ENCODE measurements around the gene IER5L.
A peak's percentile ranks its signal among the peaks of the same experiment; 100 is the strongest.
"Not testable (repeated sequence)": the region's sequence is repeated elsewhere in the genome, so short reads cannot be mapped to it uniquely, and the experiment has no call there.

Gene IER5L

DNA sequence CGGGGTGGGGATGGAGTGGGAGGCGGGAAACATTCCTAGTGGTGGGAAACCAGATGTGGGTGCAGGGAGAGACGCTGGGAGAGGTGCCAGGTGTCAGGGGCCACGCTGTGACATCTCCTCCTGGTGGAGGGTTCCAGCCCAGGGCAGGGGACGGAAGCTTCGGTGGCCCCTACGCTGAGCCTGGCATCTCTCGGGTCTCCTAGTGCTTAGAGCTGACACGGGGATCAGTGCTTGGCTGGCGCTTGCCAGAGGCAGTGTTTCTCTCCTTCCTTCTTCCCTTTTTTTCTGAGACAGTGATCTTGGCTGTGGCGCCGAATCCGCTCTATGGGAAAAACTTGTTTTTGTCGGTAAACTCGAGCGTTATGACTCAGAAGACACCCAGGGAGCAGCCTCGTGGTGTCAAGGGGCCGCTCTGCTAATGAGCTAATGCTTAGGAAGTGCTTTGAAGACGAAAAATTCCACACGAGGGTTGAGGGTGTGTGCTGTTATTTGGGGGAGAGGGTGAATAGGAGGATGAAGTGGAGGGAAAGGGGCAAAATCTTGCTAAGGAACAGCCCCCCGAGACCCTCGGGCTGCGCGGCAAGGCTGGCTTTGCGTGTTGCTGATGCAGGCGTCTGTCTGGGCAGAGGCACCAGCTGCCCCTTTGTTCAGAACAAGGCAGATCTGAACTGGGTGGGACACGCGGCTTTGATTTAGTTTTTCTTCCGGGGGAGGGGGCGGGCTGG lies 20.4 kb upstream of the IER5L start:
- TF ChIP-seq, protein P1, sequence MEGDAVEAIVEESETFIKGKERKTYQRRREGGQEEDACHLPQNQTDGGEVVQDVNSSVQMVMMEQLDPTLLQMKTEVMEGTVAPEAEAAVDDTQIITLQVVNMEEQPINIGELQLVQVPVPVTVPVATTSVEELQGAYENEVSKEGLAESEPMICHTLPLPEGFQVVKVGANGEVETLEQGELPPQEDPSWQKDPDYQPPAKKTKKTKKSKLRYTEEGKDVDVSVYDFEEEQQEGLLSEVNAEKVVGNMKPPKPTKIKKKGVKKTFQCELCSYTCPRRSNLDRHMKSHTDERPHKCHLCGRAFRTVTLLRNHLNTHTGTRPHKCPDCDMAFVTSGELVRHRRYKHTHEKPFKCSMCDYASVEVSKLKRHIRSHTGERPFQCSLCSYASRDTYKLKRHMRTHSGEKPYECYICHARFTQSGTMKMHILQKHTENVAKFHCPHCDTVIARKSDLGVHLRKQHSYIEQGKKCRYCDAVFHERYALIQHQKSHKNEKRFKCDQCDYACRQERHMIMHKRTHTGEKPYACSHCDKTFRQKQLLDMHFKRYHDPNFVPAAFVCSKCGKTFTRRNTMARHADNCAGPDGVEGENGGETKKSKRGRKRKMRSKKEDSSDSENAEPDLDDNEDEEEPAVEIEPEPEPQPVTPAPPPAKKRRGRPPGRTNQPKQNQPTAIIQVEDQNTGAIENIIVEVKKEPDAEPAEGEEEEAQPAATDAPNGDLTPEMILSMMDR (conservative IDR thresholded peaks at IDR 0.05; ENCODE audit: low read depth, low read length): peak; percentile 17
- H3K4me3 ChIP-seq (ENCODE audit: low read length): no peak overlapping the region
- DNase-seq (ENCODE audit: low read depth): peak; percentile 94

DNA sequence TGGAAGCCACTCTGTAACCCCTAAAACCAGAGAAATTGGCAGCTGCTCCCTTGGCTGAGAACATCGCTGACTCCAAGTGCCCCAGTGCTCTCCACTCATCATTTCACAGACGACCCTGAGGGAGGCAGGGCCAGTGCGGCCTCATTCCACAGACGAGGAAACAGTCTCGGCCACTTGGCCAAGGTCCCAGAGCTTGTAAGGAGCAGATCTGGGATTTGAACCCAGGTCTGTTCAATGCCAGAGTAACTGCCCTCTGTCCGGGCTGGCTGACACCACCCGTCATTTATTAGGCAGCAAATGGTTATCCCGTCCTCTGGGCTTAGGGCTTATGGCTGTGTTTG lies 19.9 kb upstream of the IER5L start:
- DNase-seq (ENCODE audit: low read depth): no peak
- TF ChIP-seq, protein P1 (conservative IDR thresholded peaks at IDR 0.05; ENCODE audit: low read depth, low read length): no peak
- no peak overlapping the region for H3K4me3 ChIP-seq (ENCODE audit: low read length)

DNA sequence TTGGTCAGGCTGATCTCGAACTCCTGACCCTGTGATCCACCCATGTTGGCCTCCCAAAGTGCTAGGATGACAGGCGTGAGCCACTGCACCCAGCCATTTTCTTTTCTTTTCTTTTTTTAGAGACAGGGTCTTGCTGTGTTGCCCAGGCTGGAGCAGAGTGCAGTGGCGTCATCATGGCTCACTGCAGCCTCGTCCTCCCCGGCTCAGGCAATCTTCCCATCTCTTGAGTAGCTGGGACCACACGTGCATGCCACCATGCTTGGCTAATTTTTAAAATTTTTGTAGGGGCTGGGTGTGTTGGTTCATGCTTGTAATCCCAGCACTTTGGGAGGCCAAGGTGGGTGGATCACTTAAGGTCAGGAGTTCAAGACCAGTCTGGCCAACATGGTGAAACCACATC lies 19.0 kb upstream of the IER5L start:
- not testable (repeated sequence) for H3K4me3 ChIP-seq (ENCODE audit: low read length); DNase-seq (ENCODE audit: low read depth)

DNA sequence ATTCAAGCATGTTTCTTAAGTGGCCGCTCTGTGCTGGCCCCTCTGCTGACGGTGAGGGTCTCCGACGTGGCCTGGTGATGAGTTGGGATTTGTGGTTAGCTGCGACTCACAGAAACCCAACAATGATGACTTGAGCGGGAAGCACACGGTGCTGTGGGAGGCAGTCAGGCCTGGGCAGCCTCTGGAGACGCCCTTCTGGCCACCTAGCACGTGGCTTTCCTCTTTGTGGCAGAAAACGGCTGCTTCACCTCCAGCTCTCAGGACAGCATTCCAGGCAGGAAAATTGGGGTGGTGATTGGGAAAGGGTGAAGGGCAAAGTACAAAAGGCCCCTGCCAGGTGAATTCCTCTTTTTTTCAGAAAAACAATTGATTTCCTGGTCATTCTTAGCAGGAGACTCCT lies 17.5 kb upstream of the IER5L start:
- DNase-seq (ENCODE audit: low read depth): no peak
- H3K4me3 ChIP-seq (ENCODE audit: low read length): no peak overlapping the region
- TF ChIP-seq, protein P1 (conservative IDR thresholded peaks at IDR 0.05; ENCODE audit: low read depth, low read length): no peak

DNA sequence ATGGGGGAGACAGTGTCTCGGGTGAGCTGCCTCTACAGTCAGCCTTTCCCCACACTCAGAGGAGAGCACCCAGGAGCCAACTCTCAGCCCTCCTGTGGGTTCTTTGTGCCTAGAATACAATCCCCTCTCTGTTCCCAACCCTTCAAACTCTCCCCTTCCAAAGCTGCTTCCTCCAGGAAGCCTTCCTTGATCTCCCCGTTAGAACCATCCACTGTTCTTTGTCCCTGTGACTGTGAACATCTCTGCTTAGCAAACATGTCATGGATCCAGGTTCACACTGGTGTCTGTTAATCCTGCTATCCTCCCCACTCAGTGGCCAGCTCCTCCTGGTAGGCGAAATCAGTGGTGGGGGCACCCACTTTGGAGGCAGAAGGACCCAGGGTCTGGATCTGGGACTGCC lies 16.2 kb upstream of the IER5L start:
- H3K4me3 ChIP-seq (ENCODE audit: low read length): no peak overlapping the region
- TF ChIP-seq, protein P1 (conservative IDR thresholded peaks at IDR 0.05; ENCODE audit: low read depth, low read length): no peak
- DNase-seq (ENCODE audit: low read depth): no peak

DNA sequence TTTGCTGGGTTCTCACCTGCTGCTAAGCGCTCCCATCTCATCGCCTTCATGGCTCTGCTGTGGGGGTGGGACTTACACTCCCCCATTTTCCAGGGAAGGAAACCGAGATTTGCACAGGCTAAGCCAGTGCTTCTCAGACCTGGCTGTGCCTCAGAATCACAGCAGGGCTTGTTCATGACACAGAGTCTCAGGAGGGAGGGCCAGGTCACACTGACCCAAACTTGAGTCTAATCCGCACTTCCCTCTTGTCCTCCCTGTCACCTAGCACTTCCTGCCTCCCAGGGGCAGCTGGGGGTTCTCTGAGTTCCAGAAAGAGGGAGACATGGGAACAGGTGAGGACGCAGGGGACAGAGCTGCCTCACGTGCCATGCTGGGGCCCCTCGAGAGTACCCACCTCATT lies 15.6 kb upstream of the IER5L start:
- H3K4me3 ChIP-seq (ENCODE audit: low read length): no peak overlapping the region
- TF ChIP-seq, protein P1 (conservative IDR thresholded peaks at IDR 0.05; ENCODE audit: low read depth, low read length): no peak
- DNase-seq (ENCODE audit: low read depth): no peak

DNA sequence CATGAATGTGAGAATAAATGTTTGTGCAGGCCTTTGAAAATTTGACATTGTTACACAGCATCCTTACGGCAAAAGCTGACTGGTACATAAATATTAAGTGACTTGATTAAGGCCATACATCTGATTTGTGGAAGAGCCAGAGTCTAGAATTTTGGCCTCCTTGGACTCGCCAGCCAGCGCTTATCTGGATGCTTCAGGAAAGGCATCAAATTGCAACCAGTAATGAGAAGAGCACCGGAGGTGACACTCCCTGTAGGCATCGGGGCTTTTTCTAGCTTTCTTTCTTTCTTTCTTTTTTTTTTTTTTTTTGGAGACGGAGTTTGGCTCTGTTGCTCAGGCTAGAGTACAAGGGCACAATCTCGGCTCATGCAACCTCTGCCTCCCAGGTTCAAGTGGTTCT lies 13.2 kb upstream of the IER5L start:
- no peak overlapping the region for H3K4me3 ChIP-seq (ENCODE audit: low read length)
- no peak for DNase-seq (ENCODE audit: low read depth)
- TF ChIP-seq, protein P1 (conservative IDR thresholded peaks at IDR 0.05; ENCODE audit: low read depth, low read length): no peak

DNA sequence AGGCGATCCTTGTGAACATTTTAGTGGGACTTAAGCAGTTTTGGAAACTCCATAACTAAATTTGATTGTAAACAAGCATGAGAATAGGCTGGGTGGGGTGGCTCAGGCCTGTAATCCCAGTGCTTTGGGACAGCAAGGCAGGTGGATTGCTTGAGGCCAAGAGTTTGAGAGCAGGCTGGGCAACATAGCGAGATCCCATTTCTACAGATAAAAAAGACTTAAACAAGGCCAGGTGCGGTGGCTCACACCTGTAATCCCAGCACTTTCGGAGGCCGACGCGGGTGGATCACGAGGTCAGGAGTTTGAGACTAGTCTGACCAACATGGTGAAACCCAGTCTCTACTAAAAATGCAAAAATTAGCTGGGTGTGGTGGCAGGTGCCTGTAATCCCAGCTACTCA lies 11.9 kb upstream of the IER5L start:
- DNase-seq (ENCODE audit: low read depth); H3K4me3 ChIP-seq (ENCODE audit: low read length): not testable (repeated sequence)

All from retinal pigment epithelial cell (primary cell).